Activated naive CD8-positive, alpha-beta T cell treated with anti-CD3 and anti-CD28 coated beads, Interleukin-2, amount 50 U/mL, for 24 hours (primary cell): ENCODE measurements around the gene AJAP1.

Source experiments
- ATAC-seq: fragments of 150-1000 bp; cut with Tn5 transposase; one replicate; pipeline ENCODE4 v1.10.0; 2021
- DNase-seq: peaks from one replicate; pipeline ENCODE4 v3.0.0; 2021
- H3K27ac Mint-ChIP-seq: one replicate; pipeline ENCODE4 v1.8.0; 2021; ENCODE audit warnings: mild to moderate bottlenecking, mixed read lengths
- H3K27me3 Mint-ChIP-seq: one replicate; pipeline ENCODE4 v1.8.0; 2021; ENCODE audit warnings: mixed read lengths
- H3K36me3 Mint-ChIP-seq: one replicate; pipeline ENCODE4 v1.8.0; 2021; ENCODE audit warnings: low read depth, mixed read lengths
- H3K4me1 Mint-ChIP-seq: one replicate; pipeline ENCODE4 v1.8.0; 2021; ENCODE audit warnings: mixed read lengths
- H3K4me3 Mint-ChIP-seq: one replicate; pipeline ENCODE4 v1.8.0; 2021; ENCODE audit warnings: mild to moderate bottlenecking, moderate library complexity, mixed read lengths
- H3K9me3 Mint-ChIP-seq: one replicate; pipeline ENCODE4 v1.8.0; 2021; ENCODE audit warnings: mixed read lengths

The AJAP1 gene

DNA sequence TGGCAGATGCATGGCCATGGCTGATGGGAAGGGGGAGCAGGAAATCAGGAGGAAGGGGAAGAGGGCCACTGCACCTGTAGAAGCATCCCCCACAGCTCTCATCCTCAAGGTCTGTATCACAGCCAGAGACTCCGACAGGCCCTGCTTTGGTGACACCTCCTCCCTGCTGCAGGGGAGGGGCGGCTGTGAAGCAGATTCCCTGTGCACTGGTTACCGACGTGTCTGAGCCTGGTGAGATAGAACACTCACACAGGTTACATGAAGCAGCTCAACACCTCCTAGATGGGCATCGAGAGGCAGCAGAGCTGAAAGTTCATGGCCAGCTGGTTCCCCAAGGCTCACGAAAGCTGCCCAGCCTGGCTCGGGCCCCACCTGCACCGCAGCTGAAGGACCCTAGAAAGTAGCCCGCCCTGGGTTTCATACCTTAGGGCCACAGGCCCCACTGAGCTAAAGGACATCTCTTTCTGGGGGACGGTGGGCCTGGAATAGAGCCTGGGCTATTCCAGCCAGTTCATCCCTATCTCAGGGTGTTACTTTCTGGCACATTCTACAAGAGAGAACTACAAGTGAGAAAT lies 30.2 kb upstream of the AJAP1 start:
- H3K27ac Mint-ChIP-seq, result no peak overlapping the region
- H3K27me3 Mint-ChIP-seq, result no peaks in the 10 kb centered on the region
- no peaks in the 10 kb centered on the region for H3K36me3 Mint-ChIP-seq
- no peaks in the 10 kb centered on the region for H3K9me3 Mint-ChIP-seq
- ATAC-seq (no peak), DNase-seq (no peak)
- no peaks in the 10 kb centered on the region for H3K4me1 Mint-ChIP-seq
- no peak overlapping the region for H3K4me3 Mint-ChIP-seq

DNA sequence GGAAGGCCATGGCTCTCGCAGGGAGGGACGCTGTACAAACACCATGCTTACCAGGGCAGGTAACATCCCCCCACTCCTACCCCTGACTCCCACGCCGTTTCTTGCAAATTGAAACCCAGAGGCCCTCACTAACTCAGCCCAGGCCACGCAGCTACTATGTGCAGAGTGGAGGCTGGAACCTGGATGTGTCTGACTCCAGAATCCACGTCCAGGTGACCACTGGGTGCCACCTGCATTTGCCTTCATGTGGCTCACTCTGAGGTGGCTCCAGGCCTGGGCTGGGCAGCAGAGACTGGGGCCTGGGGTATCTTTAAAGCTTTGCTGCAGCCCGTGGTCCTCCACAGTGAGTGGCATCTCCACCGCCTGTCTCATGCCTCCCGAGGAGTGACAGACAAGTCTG lies 29.6 kb upstream of the AJAP1 start:
- no peaks in the 10 kb centered on the region for H3K36me3 Mint-ChIP-seq
- H3K4me1 Mint-ChIP-seq, result no peaks in the 10 kb centered on the region
- H3K9me3 Mint-ChIP-seq, result no peaks in the 10 kb centered on the region
- H3K27ac Mint-ChIP-seq, result no peak overlapping the region
- DNase-seq (no peak), ATAC-seq (no peak)
- H3K4me3 Mint-ChIP-seq, result no peak overlapping the region
- no peaks in the 10 kb centered on the region for H3K27me3 Mint-ChIP-seq

GRCh38 chr1:4626061-4626460 lies 28.3 kb upstream of the AJAP1 start:
- Mint-ChIP-seq H3K27me3 (no peaks in the 10 kb centered on the region), H3K27ac (no peak overlapping the region), H3K36me3 (no peaks in the 10 kb centered on the region), H3K9me3 (no peaks in the 10 kb centered on the region), H3K4me1 (no peaks in the 10 kb centered on the region), H3K4me3 (no peak overlapping the region)
- ATAC-seq, result no peak
- DNase-seq, result no peak

DNA sequence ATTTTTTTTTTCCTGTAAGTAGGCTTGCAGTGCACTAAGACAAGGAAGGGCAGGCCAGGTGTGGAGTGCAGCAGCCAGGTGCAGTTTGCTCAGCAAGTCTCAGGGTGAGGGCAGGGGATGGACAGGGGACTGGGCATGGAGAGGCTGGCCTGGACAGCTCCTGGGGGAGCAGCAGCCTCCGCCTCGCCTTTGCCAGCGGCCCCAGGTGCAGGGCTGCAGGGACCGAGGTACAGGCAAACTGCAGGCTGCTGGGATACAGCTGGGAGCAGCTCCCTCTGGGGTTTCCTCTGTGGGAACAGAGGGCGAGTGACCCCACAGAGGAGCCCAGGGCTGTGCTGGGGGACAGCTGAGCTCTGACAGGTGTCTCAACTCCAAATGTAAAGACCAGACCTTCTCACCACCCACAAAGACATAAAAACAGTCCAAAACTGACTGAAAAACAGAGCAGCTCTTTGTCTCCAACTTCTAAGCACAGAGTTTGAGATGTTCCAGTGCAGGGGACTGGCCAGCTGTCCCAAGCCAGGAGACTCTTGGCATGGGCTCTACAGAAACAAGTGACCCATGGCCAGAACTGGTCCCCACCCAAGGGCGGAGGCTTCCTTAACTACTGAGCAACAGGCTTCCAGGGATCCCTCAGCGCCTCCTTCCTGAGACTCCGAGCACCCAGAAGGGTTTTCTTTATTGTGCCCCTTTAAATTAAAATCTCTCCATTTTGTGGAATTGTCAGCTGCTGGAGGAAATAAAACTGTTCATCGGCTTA lies 27.7 kb upstream of the AJAP1 start:
- ATAC-seq (no peak), DNase-seq (no peak)
- no peak overlapping the region for H3K27ac Mint-ChIP-seq
- no peaks in the 10 kb centered on the region for H3K27me3 Mint-ChIP-seq
- no peaks in the 10 kb centered on the region for H3K9me3 Mint-ChIP-seq
- H3K4me3 Mint-ChIP-seq, result no peak overlapping the region
- no peaks in the 10 kb centered on the region for H3K4me1 Mint-ChIP-seq
- no peaks in the 10 kb centered on the region for H3K36me3 Mint-ChIP-seq

- ATAC-seq, result no peak
- Mint-ChIP-seq H3K36me3 (no peaks in the 10 kb centered on the region), H3K9me3 (no peaks in the 10 kb centered on the region), H3K27me3 (no peaks in the 10 kb centered on the region), H3K4me1 (no peaks in the 10 kb centered on the region), H3K4me3 (no peak overlapping the region), H3K27ac (no peak overlapping the region)
- DNase-seq, result no peak
Measured at GRCh38 chr1:4627353-4627752, 27.1 kb upstream of the AJAP1 start.

- Mint-ChIP-seq H3K4me3 (no peak overlapping the region), H3K9me3 (no peaks in the 10 kb centered on the region), H3K27me3 (no peaks in the 10 kb centered on the region), H3K27ac (no peak overlapping the region), H3K36me3 (no peaks in the 10 kb centered on the region), H3K4me1 (no peaks in the 10 kb centered on the region)
- DNase-seq (no peak), ATAC-seq (no peak)
Measured at GRCh38 chr1:4628992-4629391, 25.4 kb upstream of the AJAP1 start.

DNA sequence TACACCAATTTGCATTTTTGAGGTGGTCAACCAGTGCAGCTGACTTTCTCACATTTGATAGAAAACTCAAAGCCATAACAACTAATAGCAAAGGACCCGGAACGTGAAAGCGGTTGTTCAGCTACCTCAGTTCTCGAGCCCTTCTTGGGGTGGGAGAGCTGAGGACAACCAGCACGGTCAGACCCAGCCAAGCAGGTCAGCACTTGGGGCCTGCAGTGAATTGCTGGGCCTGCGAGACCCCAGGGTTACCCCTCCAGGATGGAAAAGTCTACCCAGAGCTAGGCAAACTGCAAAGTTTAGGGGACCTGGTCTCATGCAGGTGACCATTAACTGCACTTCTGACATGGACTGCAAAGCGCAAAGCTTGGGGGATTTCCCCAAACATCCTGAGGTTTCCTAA lies 23.8 kb upstream of the AJAP1 start:
- H3K27ac Mint-ChIP-seq, result no peak overlapping the region
- no peak overlapping the region for H3K4me3 Mint-ChIP-seq
- H3K9me3 Mint-ChIP-seq, result no peaks in the 10 kb centered on the region
- DNase-seq, result no peak
- H3K36me3 Mint-ChIP-seq, result no peaks in the 10 kb centered on the region
- no peak for ATAC-seq
- H3K27me3 Mint-ChIP-seq, result no peaks in the 10 kb centered on the region
- H3K4me1 Mint-ChIP-seq, result no peaks in the 10 kb centered on the region

DNA sequence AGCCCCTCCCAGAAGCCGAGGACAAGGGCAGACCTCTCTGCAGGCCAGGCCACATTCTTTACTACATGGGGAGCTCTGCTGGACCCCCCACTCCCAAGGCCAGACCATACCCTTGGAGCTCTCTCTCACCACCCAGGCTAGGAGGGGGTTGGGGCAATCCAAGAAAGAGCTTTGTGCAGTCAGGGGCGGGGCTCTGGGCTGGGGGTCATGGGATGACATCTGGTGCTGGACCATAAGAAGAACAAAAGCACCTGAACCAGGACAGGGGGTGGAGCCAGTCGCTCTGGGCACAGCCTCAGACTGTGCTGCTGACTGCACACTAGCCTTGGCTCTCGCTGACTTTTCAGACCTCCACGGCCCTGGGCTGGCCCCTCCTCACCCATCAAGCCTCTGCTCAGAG lies 23.1 kb upstream of the AJAP1 start:
- Mint-ChIP-seq H3K27me3 (no peaks in the 10 kb centered on the region), H3K9me3 (no peaks in the 10 kb centered on the region), H3K36me3 (no peaks in the 10 kb centered on the region), H3K4me3 (no peak overlapping the region), H3K27ac (no peak overlapping the region), H3K4me1 (no peaks in the 10 kb centered on the region)
- ATAC-seq (peak; percentile 33), DNase-seq (no peak)

DNA sequence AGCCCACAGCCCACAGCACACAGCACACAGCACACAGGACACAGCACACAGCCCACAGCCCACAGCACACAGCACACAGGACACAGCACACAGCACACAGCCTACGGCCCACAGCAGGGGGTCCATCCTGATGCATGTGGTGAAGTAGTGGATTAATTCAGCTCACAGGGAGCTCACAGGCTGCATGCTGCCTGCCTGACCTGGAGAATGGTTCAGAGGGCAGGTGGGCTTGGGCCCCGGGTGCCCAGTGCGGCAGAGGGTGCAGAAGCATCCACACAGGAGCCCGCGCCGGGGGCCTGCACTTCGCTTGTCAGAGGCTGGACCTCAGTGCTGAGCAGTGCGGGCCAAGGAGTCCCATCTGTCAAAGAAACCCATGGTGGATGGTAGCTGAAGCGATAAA lies 21.1 kb upstream of the AJAP1 start:
- Mint-ChIP-seq H3K27ac (no peak overlapping the region), H3K36me3 (no peaks in the 10 kb centered on the region), H3K9me3 (no peaks in the 10 kb centered on the region), H3K4me3 (no peak overlapping the region), H3K4me1 (no peaks in the 10 kb centered on the region), H3K27me3 (peaks cover 2% of the 10 kb centered on the region)
- ATAC-seq, result no peak
- DNase-seq, result no peak

GRCh38 chr1:4634156-4634792 lies 20.1 kb upstream of the AJAP1 start:
- no peaks in the 10 kb centered on the region for H3K9me3 Mint-ChIP-seq
- DNase-seq, result no peak
- H3K27ac Mint-ChIP-seq, result no peak overlapping the region
- no peaks in the 10 kb centered on the region for H3K4me1 Mint-ChIP-seq
- no peak overlapping the region for H3K4me3 Mint-ChIP-seq
- ATAC-seq, result no peak
- H3K27me3 Mint-ChIP-seq, result peaks cover 2% of the 10 kb centered on the region
- H3K36me3 Mint-ChIP-seq, result no peaks in the 10 kb centered on the region

DNA sequence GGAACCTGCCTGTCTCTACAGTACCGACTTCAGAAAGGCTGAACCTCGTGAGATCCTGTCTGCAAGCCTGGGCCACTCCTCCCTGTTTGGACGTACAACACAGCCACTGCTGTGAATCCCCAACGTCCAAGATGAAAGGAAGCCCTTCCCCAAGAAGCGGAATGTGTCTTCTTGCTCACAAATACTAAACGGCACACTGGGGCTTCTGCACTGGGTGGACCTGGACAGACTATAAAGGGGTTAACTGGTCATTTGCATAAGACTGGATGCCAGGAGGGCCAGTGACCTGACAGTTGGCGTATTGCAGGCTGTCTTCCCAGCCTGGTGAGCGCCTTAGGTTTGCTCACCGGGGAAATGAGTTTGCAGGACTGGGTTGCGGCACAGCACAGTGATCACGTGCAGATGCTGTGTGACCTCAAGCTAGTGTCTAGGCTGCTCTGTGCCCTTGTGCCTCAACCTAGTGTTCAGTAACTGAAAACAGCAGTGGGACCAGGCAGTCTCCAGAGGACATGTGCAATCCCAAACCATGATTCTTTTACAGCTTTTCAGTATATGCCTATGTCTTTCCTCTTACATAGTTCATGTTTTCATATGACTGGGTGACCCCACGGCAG lies 19.5 kb upstream of the AJAP1 start:
- Mint-ChIP-seq H3K27me3 (peaks cover 2% of the 10 kb centered on the region), H3K4me1 (no peaks in the 10 kb centered on the region), H3K4me3 (no peak overlapping the region), H3K9me3 (no peaks in the 10 kb centered on the region), H3K27ac (no peak overlapping the region), H3K36me3 (no peaks in the 10 kb centered on the region)
- DNase-seq (no peak), ATAC-seq (no peak)

DNA sequence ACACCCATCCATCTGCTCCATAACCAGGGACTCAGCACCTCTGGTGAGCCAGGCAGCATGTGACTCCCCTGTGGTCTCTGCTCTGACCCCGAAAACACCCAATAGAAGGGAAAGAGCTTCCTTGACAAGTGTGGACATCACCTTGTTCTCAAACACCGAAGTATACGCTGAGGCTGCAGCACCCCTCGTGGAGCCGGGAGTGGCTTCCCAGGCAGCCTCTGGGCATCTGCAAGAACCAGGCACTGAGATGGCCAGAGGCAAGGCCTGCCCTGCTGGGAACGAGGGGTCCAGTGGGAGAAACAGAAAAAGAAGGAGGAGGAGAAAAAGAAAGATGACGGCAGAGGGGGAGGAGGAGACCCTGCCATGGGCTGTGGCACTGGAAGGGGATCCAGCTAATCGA lies 18.2 kb upstream of the AJAP1 start:
- Mint-ChIP-seq H3K9me3 (no peaks in the 10 kb centered on the region), H3K4me1 (no peaks in the 10 kb centered on the region), H3K27ac (no peak overlapping the region), H3K4me3 (no peak overlapping the region), H3K27me3 (peaks cover 7% of the 10 kb centered on the region), H3K36me3 (no peaks in the 10 kb centered on the region)
- no peak for ATAC-seq
- DNase-seq, result no peak

DNA sequence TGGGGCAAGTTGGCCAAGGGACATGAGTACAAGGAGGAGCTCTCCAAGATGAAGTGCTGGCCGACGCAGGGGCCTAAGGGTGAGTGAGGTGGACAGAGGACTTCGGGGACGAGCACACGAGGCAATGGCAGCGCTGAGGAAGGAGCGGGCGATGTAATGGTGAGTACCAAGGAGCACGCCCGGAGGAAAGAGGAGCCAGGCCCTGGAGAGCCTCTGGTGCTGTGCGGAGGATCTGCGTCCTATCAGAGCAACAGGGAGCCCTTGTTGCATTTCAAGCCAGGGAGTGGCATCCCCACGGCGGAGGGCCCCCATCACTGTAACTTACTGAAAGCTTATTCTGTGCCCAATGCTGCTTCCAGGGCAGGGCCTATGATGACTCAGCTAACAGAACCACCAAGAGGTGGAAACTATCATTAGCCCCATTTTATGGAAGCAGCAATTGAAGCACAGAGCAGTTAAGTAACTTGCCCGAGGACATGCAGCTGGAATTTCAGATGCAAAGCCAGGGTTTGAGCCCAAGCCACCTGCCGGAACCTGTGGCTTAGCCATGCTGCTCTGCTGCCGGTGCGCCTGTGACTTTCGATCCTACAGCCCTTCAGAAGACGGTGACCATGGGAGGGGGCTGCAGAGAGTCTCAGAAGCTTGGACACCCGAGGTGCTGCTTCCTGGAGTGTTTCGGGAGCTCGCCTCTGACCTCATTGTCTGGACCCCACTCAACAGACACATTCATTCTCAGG lies 17.6 kb upstream of the AJAP1 start:
- H3K27ac Mint-ChIP-seq, result no peak overlapping the region
- DNase-seq (no peak), ATAC-seq (no peak)
- no peak overlapping the region for H3K4me3 Mint-ChIP-seq
- peaks cover 9% of the 10 kb centered on the region for H3K27me3 Mint-ChIP-seq
- no peaks in the 10 kb centered on the region for H3K36me3 Mint-ChIP-seq
- H3K9me3 Mint-ChIP-seq, result no peaks in the 10 kb centered on the region
- no peaks in the 10 kb centered on the region for H3K4me1 Mint-ChIP-seq

- H3K27me3 Mint-ChIP-seq, result peaks cover 10% of the 10 kb centered on the region
- H3K4me3 Mint-ChIP-seq, result no peak overlapping the region
- DNase-seq (no peak), ATAC-seq (no peak)
- no peak overlapping the region for H3K27ac Mint-ChIP-seq
- no peaks in the 10 kb centered on the region for H3K9me3 Mint-ChIP-seq
- no peaks in the 10 kb centered on the region for H3K4me1 Mint-ChIP-seq
- no peaks in the 10 kb centered on the region for H3K36me3 Mint-ChIP-seq
Measured at GRCh38 chr1:4637616-4638344, 16.6 kb upstream of the AJAP1 start.
